Smooth muscle cell (in vitro differentiated cells): ENCODE results near the gene BZW1. TPM values are rescaled to one million over a fixed set of nuclear protein-coding genes. Genes with fewer than 3 reads are reported as not detected.

Source experiments
- DNase-seq: peaks from one replicate; lab custom pipeline; 2025; ENCODE audit not compliant: unreplicated experiment; lab: John Stamatoyannopoulos, UW
- H2AFZ ChIP-seq: fragments of 200-600 bp; sonication (generic); 2 replicates; pipeline ENCODE4 v1.6.0; 2016; ENCODE audit warnings: antibody characterized with exemption, low read depth, mild to moderate bottlenecking
- H3F3A ChIP-seq: fragments of 200-600 bp; sonication (generic); 2 replicates; pipeline ENCODE4 v1.6.0; 2017; ENCODE audit warnings: antibody characterized with exemption, low read depth
- H3K27ac ChIP-seq: fragments of 200-600 bp; sonication (generic); 2 replicates; pipeline ENCODE4 v1.5.1; 2016; ENCODE audit warnings: low read depth, mild to moderate bottlenecking
- H3K27me3 ChIP-seq: fragments of 200-600 bp; sonication (generic); 2 replicates; pipeline ENCODE4 v1.6.1; 2016; ENCODE audit warnings: low read depth, mild to moderate bottlenecking
- H3K36me3 ChIP-seq: fragments of 200-600 bp; sonication (generic); 2 replicates; pipeline ENCODE4 v1.5.1; 2016; ENCODE audit warnings: low read depth
- H3K4me1 ChIP-seq: fragments of 200-600 bp; sonication (generic); 2 replicates; pipeline ENCODE4 v1.5.1; 2016; ENCODE audit warnings: low read depth
- H3K4me2 ChIP-seq: fragments of 200-600 bp; sonication (generic); 2 replicates; pipeline ENCODE4 v1.6.0; 2016; ENCODE audit warnings: mild to moderate bottlenecking
- H3K4me3 ChIP-seq: fragments of 200-600 bp; sonication (generic); 2 replicates; pipeline ENCODE4 v1.5.1; 2016; ENCODE audit warnings: mild to moderate bottlenecking
- H3K79me2 ChIP-seq: fragments of 200-600 bp; sonication (generic); 2 replicates; pipeline ENCODE4 v1.6.0; 2016; ENCODE audit warnings: low read depth, mild to moderate bottlenecking
- H3K9ac ChIP-seq: fragments of 200-600 bp; sonication (generic); 2 replicates; pipeline ENCODE4 v1.6.0; 2016; ENCODE audit warnings: low read depth
- H3K9me3 ChIP-seq: fragments of 200-600 bp; sonication (generic); replicated peaks from 2 replicates; pipeline ENCODE4 v1.5.1; 2016; ENCODE audit warnings: low read depth
- H4K20me1 ChIP-seq: fragments of 200-600 bp; sonication (generic); 2 replicates; pipeline ENCODE4 v1.6.0; 2016; ENCODE audit warnings: low read depth
- WGBS: methylation state at CpG from one replicate; pipeline ENCODE4 v1.1.7; 2016; ENCODE audit warnings: low lambda C conversion rate; 5-methylcytosine and 5-hydroxymethylcytosine counted together
- polyA plus RNA-seq: library from polyadenylated mRNA; unstranded; fragments of >200 nt; fragmentation: Nextera tagmentation; extraction: Ambion mirVana; gene quantifications from 2 replicates; pipeline ENCODE4 v1.2.1, GENCODE V29; 2016
- total RNA-seq: library from RNA; depleted of rRNA; stranded (reverse); fragments of >200 nt; gene quantifications from 2 replicates; pipeline ENCODE4 v1.2.3, GENCODE V29; 2014
- TF ChIP-seq, protein P1 (sequence below): fragments of 200-600 bp; sonication (generic); IDR thresholded peaks from 2 replicates; pipeline ENCODE4 v1.5.1; 2017; ENCODE audit warnings: borderline replicate concordance, mild to moderate bottlenecking, antibody characterized with exemption; ENCODE audit not compliant: insufficient read depth, poor library complexity, severe bottlenecking

The BZW1 gene
- total and polyA plus RNA-seq, 2 experiments from 2014 or later = 212 to 364 TPM

DNA sequence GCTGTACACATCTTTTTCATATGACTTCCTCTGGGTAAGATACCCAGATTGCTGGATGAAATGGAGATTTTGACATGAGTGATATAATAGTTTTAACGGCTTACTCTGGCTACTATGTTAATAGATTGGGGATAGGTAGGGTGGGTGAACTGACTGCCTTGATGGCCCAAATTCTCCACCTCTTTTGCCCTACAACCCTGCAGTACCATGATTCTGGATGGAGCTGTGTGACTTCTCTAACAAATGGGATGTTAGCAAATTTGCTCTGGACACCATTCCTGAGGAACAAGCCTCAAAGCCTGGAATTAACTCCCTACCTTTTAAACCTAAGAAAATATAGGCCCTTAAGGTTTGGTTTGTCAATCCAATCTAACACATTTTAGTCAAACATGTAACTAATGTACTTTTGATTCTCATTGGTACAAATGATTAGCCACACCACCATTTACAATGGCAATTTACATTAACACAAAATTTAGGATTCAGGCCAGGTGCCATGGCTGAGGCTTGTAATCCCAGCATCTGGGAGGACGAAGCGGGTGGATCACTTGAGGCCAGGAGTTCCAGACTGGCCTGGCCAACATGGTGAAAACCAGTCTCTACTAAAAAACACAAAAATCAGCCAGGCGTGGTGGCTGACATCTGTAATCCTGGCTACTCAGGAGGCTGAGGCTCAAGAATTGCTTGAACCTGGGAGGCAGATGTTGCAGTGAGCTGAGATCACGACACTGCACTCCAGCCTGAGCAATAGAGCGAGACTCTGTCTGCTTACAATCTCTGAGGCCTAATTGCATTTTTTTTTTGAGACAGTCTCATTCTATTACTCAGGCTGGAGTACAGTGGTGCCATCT lies 39.9 kb downstream of the BZW1 start:
- Histone ChIP-seq H3K27me3 (no peaks in the 10 kb centered on the region), H3K4me3 (no peak overlapping the region), H4K20me1 (peaks cover 61% of the 10 kb centered on the region), H3K9ac (no peak overlapping the region), H3K27ac (no peak overlapping the region), H3F3A (peaks cover 49% of the 10 kb centered on the region), H3K79me2 (peaks cover 9% of the 10 kb centered on the region), H3K9me3 (no peaks in the 10 kb centered on the region), H3K36me3 (peaks cover 33% of the 10 kb centered on the region), H3K4me1 (no peaks in the 10 kb centered on the region), H3K4me2 (no peak overlapping the region), H2AFZ (no peak overlapping the region)
- no peak for DNase-seq
- TF ChIP-seq, protein P1, sequence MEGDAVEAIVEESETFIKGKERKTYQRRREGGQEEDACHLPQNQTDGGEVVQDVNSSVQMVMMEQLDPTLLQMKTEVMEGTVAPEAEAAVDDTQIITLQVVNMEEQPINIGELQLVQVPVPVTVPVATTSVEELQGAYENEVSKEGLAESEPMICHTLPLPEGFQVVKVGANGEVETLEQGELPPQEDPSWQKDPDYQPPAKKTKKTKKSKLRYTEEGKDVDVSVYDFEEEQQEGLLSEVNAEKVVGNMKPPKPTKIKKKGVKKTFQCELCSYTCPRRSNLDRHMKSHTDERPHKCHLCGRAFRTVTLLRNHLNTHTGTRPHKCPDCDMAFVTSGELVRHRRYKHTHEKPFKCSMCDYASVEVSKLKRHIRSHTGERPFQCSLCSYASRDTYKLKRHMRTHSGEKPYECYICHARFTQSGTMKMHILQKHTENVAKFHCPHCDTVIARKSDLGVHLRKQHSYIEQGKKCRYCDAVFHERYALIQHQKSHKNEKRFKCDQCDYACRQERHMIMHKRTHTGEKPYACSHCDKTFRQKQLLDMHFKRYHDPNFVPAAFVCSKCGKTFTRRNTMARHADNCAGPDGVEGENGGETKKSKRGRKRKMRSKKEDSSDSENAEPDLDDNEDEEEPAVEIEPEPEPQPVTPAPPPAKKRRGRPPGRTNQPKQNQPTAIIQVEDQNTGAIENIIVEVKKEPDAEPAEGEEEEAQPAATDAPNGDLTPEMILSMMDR = no peak
- WGBS = 99% methylated on average over 6 of the region's 6 CpGs

DNA sequence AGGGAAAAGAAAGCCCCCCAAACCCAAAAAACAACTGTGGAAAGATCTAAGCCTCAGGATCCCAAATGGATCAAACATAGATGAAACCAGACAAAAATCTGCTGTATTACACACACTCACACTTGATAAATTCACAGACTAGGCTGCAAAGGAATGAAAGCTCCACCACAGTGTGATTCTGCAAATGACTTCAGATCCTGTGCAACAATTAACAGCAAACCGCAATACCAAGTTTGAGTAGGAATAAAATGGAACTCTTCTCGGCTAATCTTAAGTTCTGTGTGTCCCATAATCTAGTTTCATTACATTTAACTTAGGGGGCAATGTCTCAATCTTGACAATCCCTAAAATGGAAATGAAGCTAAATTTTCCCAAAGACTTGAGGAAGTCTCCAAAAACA lies 40.9 kb downstream of the BZW1 start:
- no peaks in the 10 kb centered on the region for H3K27me3 ChIP-seq
- no peak overlapping the region for H3K4me2 ChIP-seq
- TF ChIP-seq, protein P1 = no peak
- no peaks in the 10 kb centered on the region for H3K9me3 ChIP-seq
- WGBS = 97% methylated on average over 2 of the region's 2 CpGs
- no peak overlapping the region for H2AFZ ChIP-seq
- H3K9ac ChIP-seq = no peak overlapping the region
- no peak for DNase-seq
- H4K20me1 ChIP-seq = peaks cover 70% of the 10 kb centered on the region
- peaks cover 19% of the 10 kb centered on the region for H3K79me2 ChIP-seq
- no peak overlapping the region for H3K4me3 ChIP-seq
- H3K27ac ChIP-seq = no peak overlapping the region
- no peaks in the 10 kb centered on the region for H3K4me1 ChIP-seq
- peaks cover 43% of the 10 kb centered on the region for H3K36me3 ChIP-seq
- H3F3A ChIP-seq = peaks cover 59% of the 10 kb centered on the region

DNA sequence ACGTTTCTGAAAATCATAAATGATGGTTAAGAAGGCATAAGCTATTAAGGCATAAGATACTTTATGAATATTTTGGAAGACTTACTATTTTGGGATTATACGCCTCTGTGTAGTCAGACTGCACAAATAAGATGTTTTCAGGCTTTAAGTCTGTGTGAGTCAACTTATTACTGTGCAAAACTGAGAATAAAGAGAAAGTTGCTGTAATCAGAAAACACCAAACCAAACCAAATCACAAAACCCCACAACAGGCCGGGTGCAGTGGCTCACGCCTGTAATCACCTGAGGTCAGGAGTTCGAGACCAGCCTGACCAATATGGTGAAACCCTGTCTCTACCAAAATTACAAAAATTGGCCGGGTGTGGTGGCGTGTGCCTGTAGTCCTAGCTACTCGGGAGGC lies 45.1 kb downstream of the BZW1 start:
- Histone ChIP-seq H3K79me2 (peaks cover 61% of the 10 kb centered on the region), H3K27me3 (no peaks in the 10 kb centered on the region), H3K9me3 (no peaks in the 10 kb centered on the region), H3K4me3 (no peak overlapping the region), H3F3A (peaks cover 63% of the 10 kb centered on the region), H4K20me1 (peaks cover 100% of the 10 kb centered on the region), H3K9ac (no peak overlapping the region), H2AFZ (no peak overlapping the region), H3K4me2 (no peak overlapping the region), H3K36me3 (peaks cover 66% of the 10 kb centered on the region), H3K4me1 (peaks cover 21% of the 10 kb centered on the region), H3K27ac (no peak overlapping the region)
- DNase-seq = no peak
- TF ChIP-seq, protein P1 = no peak
- 96% methylated on average over 8 of the region's 8 CpGs for WGBS
